GM12892 (cell line): Measurements from ENCODE around the gene STARD4.

Experiments
- POLR2A ChIP-seq: IDR thresholded peaks from 2 replicates; pipeline ENCODE4 v1.6.1; 2011; ENCODE audit warnings: low read depth, low read length, control low read depth
- POLR2AphosphoS5 ChIP-seq: IDR thresholded peaks from 2 replicates; pipeline ENCODE4 v1.6.1; 2011; ENCODE audit warnings: low read depth, low read length, control low read depth

GRCh38 chr5:111453295-111453694, 59.0 kb downstream of the STARD4 start:
- TF ChIP-seq POLR2A: no peak
- no peak for TF ChIP-seq POLR2AphosphoS5
